Heart right ventricle (tissue), 16 donors: ENCODE measurements around the gene CERS1. TPM values are rescaled to one million over a fixed set of nuclear protein-coding genes. Genes with fewer than 3 reads are reported as not detected.

Experiments
- ATAC-seq, 8 donors: fragments of 200-7000 bp; cut with Tn5 transposase; one replicate each; pipeline ENCODE4 v1.9.1; 2020; ENCODE audit warnings: mild to moderate bottlenecking in 8 of 8, moderate library complexity in 8 of 8, moderate number of reproducible peaks in 1 of 8
- DNase-seq, 2 donors: peaks; one replicate each; pipeline ENCODE4 v3.0.0-alpha.2; 2020
- H3K27ac ChIP-seq, 10 donors: fragments of 200-600 bp; sonication (generic) in 2 of 10; one replicate each; pipeline versions ENCODE4 v1.5.0 to v1.8.0; 2020 to 2022; ENCODE audit warnings: mild to moderate bottlenecking in 3 of 10
- H3K27me3 ChIP-seq, 7 donors: fragments of 200-600 bp; one replicate each; pipeline ENCODE4 v1.8.0; 2021 to 2022; ENCODE audit warnings: mild to moderate bottlenecking in 2 of 7
- H3K36me3 ChIP-seq, 9 donors: fragments of 200-600 bp; sonication (generic) in 1 of 9; one replicate each; pipeline versions ENCODE4 v1.5.0 to v1.8.0; 2020 to 2022; ENCODE audit warnings: mild to moderate bottlenecking in 2 of 9
- H3K4me1 ChIP-seq, 9 donors: fragments of 200-600 bp; sonication (generic) in 1 of 9; one replicate each; pipeline versions ENCODE4 v1.5.0 to v1.8.0; 2020 to 2022; ENCODE audit warnings: mild to moderate bottlenecking in 4 of 9
- H3K4me3 ChIP-seq, 10 donors: fragments of 200-600 bp; sonication (generic) in 2 of 10; one replicate each; pipeline versions ENCODE4 v1.5.0 to v1.8.0; 2020 to 2022; ENCODE audit warnings: mild to moderate bottlenecking in 7 of 10, moderate library complexity in 2 of 10
- H3K9me3 ChIP-seq, 11 donors: fragments of 200-600 bp in 10 of 11; sonication (generic) in 2 of 11; one replicate each; pipeline versions ENCODE4 v1.5.0 to v1.8.0; 2013 to 2022; ENCODE audit warnings: mild to moderate bottlenecking in 2 of 11, control low read depth in 1 of 11, moderate library complexity in 1 of 11
- WGBS, 2 donors: extraction: QIAGEN DNeasy Blood & Tissue Kit; methylation state at CpG; one replicate each; pipeline ENCODE4 v1.1.7; 2013; ENCODE audit warnings: inconsistent platforms in 1 of 2; 5-methylcytosine and 5-hydroxymethylcytosine counted together
- intact Hi-C, 10 donors: fragments of 100-400 bp; cut with DNase I; formaldehyde crosslinking; loops; one replicate each; pipeline versions ENCODE4 v1.11.1 to v1.14.2; 2022
- polyA plus RNA-seq, 2 donors: library from polyadenylated mRNA; stranded (reverse); fragments of 200-250 nt; gene quantifications; one replicate each; pipeline ENCODE4 v1.2.3, GENCODE V29; 2013
- total RNA-seq, 10 donors: library from RNA; stranded (reverse); fragmentation: NEBNext Ultra II Directional in 3 of 10; extraction: Animal tissue kit (Norgen Biotek cat#: 25700) in 3 of 10; gene quantifications; one replicate each; pipeline versions ENCODE4 v1.2.1 to v1.2.4, GENCODE V29; 2021 to 2023
- TF ChIP-seq, protein P1 (sequence below), 9 donors: fragments of 200-600 bp; sonication (generic) in 2 of 9; IDR thresholded peaks; one replicate each; pipeline versions ENCODE4 v1.5.0 to v1.8.0; 2021 to 2022; ENCODE audit warnings: antibody characterized with exemption in 9 of 9, mild to moderate bottlenecking in 5 of 9, moderate library complexity in 1 of 9
- donor health status: Arrhythmogenic right ventricular cardiomyopathy.
- donor health status: ischemic (EF 13 %, LVEDD 7.1; RV severe dilation, severe dysfunction).
- donor health status: healthy with polysubstance abuse.
- donor health status: DM: no; HTN: yes; CAD: no.
- donor health status: DM: no; HTN: no; CAD: no.
- donor health status: ischemic (EF 25% LVEDD 6.9; RV normal size, moderate dysfunction).
- donor health status: ischemic (EF 25% LVEDD 5.7; RV mildly dilated, moderate dysfunction).
- donor health status: healthy.
- donor health status: DM: yes; HTN: yes; CAD: no.
- donor health status: Ischemic cardiomyopathy.
- donor health status: ischemic (EF 35%, LVEDD 5.7; RV mildly dilated, moderate dysfunction).
- donor health status: nonischemic (EF 11% LVEDD 7.7; RV severe dilation, severe dysfunction).
- donor health status: DM: yes; HTN: yes; CAD: no.
- donor health status: PGD.
- donor health status: ischemic (EF 29% LVEDD 5.4; RV normal size, mild dysfunction).
- donor health status: nonischemic (EF 23%, LVEDD 6.1; RV moderate dilation, normal function).

The CERS1 gene
- total and polyA plus RNA-seq, 12 donors, result 0.37 to 3.3 (median 1.0) TPM

DNA sequence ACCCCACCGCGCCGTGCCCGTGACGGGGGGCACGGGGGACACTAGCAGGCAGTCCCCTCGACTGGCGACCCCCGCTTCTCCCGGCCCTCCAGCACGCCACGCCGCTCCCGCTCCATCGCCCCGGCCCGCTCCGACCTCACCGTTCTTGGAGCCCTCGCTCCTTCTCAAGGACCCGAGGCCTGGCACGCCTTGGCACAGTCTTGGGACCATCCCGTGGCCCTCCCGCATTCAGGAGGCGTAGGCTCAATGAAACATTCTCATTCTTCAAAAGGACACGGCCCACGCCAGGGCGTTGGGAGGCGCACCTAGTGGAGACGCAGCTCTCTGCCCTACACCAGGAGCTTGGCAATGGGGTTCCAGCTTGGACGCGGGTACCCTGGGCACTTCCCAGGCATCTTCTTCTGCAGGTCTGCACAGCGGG lies 473 bp upstream of the CERS1 start:
- TF ChIP-seq, protein P1, sequence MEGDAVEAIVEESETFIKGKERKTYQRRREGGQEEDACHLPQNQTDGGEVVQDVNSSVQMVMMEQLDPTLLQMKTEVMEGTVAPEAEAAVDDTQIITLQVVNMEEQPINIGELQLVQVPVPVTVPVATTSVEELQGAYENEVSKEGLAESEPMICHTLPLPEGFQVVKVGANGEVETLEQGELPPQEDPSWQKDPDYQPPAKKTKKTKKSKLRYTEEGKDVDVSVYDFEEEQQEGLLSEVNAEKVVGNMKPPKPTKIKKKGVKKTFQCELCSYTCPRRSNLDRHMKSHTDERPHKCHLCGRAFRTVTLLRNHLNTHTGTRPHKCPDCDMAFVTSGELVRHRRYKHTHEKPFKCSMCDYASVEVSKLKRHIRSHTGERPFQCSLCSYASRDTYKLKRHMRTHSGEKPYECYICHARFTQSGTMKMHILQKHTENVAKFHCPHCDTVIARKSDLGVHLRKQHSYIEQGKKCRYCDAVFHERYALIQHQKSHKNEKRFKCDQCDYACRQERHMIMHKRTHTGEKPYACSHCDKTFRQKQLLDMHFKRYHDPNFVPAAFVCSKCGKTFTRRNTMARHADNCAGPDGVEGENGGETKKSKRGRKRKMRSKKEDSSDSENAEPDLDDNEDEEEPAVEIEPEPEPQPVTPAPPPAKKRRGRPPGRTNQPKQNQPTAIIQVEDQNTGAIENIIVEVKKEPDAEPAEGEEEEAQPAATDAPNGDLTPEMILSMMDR (IDR thresholded peaks at IDR 0.05), result no peak
- Histone ChIP-seq H3K27ac (no peak overlapping the region), H3K4me3 (peak overlapping the region in 3 of 10 donors; percentile 7 to 24 (median 17)), H3K9me3 (no peaks in the 10 kb centered on the region), H3K36me3 (peaks cover 0 to 30% (median 9%) of the 10 kb centered on the region in 9 donors), H3K4me1 (peaks cover 3 to 37% (median 16%) of the 10 kb centered on the region in 9 donors), H3K27me3 (peaks cover 0 to 37% (median 17%) of the 10 kb centered on the region in 7 donors)
- no peak for ATAC-seq
- intact Hi-C loops, result loop anchor here in 1 of 10 donors (10.0 kb wide), 1 partner anchor 88 kb away; no protein-coding TSS in a partner anchor
- DNase-seq, result no peak
- 22 to 26% methylated on average over 30 to 33 of the region's 33 CpGs for WGBS, 2 donors

DNA sequence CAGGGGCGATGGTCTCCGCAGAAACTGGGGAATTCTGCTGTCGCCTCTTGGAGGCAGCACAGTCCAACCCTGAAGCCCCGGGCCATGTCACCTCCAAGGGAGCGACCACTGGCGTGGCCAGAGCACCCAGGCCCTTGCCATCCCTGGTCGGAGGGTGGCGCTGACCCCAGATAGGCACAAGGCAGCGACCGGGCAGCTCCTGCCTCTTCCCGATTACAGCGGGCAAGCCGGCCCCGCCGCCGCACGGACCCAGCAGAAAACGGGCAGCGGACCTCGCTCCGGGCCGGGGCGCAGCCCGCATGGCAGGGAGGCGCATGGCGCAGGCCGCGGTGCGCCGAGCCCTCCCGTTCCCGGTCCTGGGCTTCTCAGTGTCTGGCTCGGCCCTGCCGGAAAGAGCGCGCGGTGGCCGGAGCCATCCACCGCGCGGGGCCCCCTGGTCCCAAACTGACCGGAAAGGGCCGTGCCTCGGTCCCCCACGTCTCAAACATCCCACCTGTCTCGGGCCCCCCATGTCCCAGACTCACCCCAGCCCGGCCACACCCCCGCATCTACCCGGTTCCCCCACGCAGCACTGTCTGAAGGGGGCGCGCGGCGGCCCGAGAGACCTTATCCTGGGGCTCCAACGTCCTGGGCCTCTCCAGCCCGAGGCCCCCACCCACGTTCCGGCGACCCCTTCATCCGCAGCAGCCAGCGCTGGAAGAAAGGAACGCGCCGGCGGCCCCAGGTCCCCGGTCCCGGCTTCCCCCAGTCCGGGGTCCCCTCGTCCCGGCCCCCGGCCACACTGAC lies 727 bp downstream of the CERS1 start:
- WGBS, 2 donors, result 1% methylated on average over 61 to 72 of the region's 72 CpGs
- peaks cover 0 to 37% (median 17%) of the 10 kb centered on the region in 7 donors for H3K27me3 ChIP-seq
- H3K36me3 ChIP-seq, result peaks cover 0 to 18% (median 5%) of the 10 kb centered on the region in 9 donors
- intact Hi-C loops, result loop anchor here in 1 of 10 donors (10.0 kb wide), 1 partner anchor 90 kb away; no protein-coding TSS in a partner anchor
- H3K4me1 ChIP-seq, result peaks cover 3 to 37% (median 16%) of the 10 kb centered on the region in 9 donors
- H3K27ac ChIP-seq, result peak overlapping the region in 1 of 10 donors; percentile 9
- DNase-seq (no peak), ATAC-seq (peak; percentile 35 to 65 (median 53))
- TF ChIP-seq, protein P1 (IDR thresholded peaks at IDR 0.05), result peak in 7 of 9 donors; percentile 22 to 56 (median 44)
- H3K4me3 ChIP-seq, result peak overlapping the region; percentile 28 to 63 (median 51)
- H3K9me3 ChIP-seq, result no peaks in the 10 kb centered on the region

DNA sequence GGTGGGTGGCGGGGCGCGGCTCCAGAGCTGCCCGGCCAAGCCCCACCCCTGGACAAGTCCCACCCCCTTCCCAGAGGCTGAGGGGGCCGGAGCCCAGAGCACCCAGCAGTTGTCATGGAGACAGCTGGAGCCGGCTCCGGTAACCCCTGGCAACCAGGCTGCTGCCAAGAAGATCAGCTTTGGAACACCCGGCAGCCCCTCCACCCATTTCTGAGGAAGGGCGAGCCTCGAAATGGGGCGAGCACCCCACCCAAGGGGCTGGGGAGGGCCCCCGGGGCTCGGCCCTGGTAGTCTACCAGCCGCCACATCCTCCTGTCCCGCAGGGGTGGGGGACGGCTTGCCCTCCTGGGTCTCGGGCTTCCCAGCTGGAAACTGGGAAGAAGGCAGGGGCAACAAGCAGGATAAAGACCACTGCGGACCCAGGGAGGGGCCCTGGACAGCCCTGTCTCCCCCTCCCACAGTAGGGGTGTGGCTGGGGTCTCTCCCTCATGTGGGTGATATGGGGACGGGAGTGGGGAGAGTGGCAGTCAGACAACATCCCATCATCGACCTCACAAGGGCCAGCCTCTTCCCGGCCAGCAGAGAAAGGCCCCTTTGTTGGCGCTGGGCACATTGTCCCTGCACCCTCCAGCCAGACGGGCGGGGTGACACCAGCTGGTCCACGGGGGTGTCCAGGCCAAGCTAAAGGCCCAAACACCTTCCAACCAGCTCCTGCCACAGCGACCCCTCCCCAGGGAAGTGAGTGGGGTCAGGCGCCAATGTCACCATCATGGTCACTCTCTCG lies 1.5 kb downstream of the CERS1 start:
- Histone ChIP-seq H3K36me3 (peaks cover 0 to 10% (median 3%) of the 10 kb centered on the region in 9 donors), H3K4me1 (peaks cover 3 to 37% (median 16%) of the 10 kb centered on the region in 9 donors), H3K27ac (peak overlapping the region in 1 of 10 donors; percentile 9), H3K27me3 (peaks cover 0 to 37% (median 17%) of the 10 kb centered on the region in 7 donors), H3K4me3 (peak overlapping the region in 7 of 10 donors; percentile 41 to 63 (median 55)), H3K9me3 (no peaks in the 10 kb centered on the region)
- TF ChIP-seq, protein P1 (IDR thresholded peaks at IDR 0.05), result no peak
- DNase-seq (no peak), ATAC-seq (peak in 7 of 8 donors; percentile 17 to 49 (median 32))
- 11 to 13% methylated on average over 28 of the region's 28 CpGs for WGBS, 2 donors
- intact Hi-C loops, result loop anchor here in 1 of 10 donors (10.0 kb wide), 1 partner anchor 90 kb away; no protein-coding TSS in a partner anchor
